Measurements from ENCODE around the gene SPEM2. TPM values are rescaled to one million over a fixed set of nuclear protein-coding genes. Genes with fewer than 3 reads are reported as not detected.

SPEM2 gene
- total RNA-seq, 1 experiment from 2014 or later = not detected

DNA sequence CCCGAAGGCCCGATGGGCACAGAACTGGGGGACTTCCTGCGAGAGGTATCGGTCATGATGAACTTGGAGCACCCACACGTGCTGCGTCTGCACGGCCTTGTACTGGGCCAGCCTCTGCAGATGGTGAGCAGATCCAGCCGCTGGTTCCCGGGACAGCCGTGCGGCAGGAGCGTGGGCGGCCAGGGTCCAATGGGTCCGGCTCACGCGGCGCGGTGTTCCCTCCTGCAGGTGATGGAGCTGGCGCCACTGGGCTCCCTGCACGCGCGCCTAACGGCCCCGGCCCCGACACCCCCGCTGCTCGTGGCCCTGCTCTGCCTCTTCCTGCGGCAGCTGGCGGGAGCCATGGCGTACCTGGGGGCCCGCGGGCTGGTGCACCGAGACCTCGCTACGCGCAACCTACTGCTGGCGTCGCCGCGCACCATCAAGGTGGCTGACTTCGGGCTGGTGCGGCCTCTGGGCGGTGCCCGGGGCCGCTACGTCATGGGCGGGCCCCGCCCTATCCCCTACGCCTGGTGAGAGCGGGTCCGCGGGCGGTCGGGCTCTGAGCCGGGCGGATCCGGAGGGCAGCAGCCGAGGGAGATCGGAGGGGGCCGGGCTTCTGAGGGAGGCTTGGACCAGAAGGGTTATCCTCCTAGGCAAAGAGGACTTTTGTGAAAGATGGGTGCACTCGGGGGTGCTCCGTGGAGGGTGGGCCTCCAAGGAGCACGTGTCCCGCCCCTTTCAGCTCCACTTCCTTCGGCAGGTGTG, 41.5 kb upstream of the SPEM2 start:
- Histone ChIP-seq H3K4me2 (ENCODE audit: low read length) (no peak overlapping the region), H3K27ac (ENCODE audit: low read length) (no peak overlapping the region), H3K4me1 (ENCODE audit: insufficient read depth, low read length) (peaks cover 6% of the 10 kb centered on the region; the same call in 1 of the 2 replicates), H3K36me3 (ENCODE audit: low read depth, low read length) (no peaks in the 10 kb centered on the region), H3K9ac (ENCODE audit: low read length) (no peak overlapping the region), H3K4me3 (ENCODE audit: low read length) (no peak overlapping the region), H3K79me2 (ENCODE audit: low read length) (peaks cover 4% of the 10 kb centered on the region; the same call in 1 of the 2 replicates), H4K20me1 (ENCODE audit: low read length) (no peaks in the 10 kb centered on the region), H3K27me3 (ENCODE audit: low read length) (no peaks in the 10 kb centered on the region), H3K9me2 (replicated peaks; ENCODE audit: low read length) (no peaks in the 10 kb centered on the region), H3K9me3 (ENCODE audit: low read length) (no peaks in the 10 kb centered on the region), H3F3A (ENCODE audit: low read length, unreplicated experiment) (no peaks in the 10 kb centered on the region), H2AFZ (ENCODE audit: low read length) (no peak overlapping the region)
- POLR2A ChIA-PET (ENCODE audit: unreplicated experiment) = no interaction called here
- no peak for ATAC-seq
- intact Hi-C loops (cut with micrococcal nuclease) = no loop called here
- CTCF ChIA-PET = no interaction called here
- DNase-seq = no peak
- no TSS peak for BruUV-seq (replicated peaks)
- TF ChIP-seq, protein P1, sequence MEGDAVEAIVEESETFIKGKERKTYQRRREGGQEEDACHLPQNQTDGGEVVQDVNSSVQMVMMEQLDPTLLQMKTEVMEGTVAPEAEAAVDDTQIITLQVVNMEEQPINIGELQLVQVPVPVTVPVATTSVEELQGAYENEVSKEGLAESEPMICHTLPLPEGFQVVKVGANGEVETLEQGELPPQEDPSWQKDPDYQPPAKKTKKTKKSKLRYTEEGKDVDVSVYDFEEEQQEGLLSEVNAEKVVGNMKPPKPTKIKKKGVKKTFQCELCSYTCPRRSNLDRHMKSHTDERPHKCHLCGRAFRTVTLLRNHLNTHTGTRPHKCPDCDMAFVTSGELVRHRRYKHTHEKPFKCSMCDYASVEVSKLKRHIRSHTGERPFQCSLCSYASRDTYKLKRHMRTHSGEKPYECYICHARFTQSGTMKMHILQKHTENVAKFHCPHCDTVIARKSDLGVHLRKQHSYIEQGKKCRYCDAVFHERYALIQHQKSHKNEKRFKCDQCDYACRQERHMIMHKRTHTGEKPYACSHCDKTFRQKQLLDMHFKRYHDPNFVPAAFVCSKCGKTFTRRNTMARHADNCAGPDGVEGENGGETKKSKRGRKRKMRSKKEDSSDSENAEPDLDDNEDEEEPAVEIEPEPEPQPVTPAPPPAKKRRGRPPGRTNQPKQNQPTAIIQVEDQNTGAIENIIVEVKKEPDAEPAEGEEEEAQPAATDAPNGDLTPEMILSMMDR (conservative IDR thresholded peaks at IDR 0.05; ENCODE audit: low read depth, low read length) = no peak
- no peak for TF ChIP-seq EZH2phosphoT487 (IDR thresholded peaks at IDR 0.05; ENCODE audit: borderline replicate concordance, low read length)
- no peak for TF ChIP-seq EZH2 (IDR thresholded peaks at IDR 0.05; ENCODE audit: low read length, unreplicated experiment)

DNA sequence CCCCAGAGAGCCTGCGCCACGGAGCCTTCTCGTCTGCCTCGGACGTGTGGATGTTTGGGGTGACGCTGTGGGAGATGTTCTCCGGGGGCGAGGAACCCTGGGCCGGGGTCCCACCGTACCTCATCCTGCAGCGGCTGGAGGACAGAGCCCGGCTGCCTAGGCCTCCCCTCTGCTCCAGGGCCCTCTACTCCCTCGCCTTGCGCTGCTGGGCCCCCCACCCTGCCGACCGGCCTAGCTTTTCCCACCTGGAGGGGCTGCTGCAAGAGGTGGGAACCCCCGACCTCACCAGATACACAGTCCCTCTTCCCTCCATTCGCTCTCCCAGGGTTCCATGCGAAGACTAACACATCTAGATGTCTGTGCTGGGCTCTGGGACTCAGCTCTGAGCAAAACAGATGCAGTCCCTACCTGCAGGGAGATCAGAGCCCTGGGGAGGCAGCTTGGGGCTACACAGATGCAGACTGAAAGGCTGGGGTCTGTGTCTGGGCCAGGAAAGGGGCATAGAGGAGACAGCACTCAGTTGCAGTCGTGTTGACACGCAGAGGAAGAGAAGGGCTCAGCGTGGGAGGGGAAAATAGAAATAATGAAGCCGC, 40.8 kb upstream of the SPEM2 start:
- peaks cover 4% of the 10 kb centered on the region; the same call in 1 of the 2 replicates for H3K79me2 ChIP-seq (ENCODE audit: low read length)
- H3K36me3 ChIP-seq (ENCODE audit: low read depth, low read length) = no peaks in the 10 kb centered on the region
- H4K20me1 ChIP-seq (ENCODE audit: low read length) = no peaks in the 10 kb centered on the region
- TF ChIP-seq, protein P1 (conservative IDR thresholded peaks at IDR 0.05; ENCODE audit: low read depth, low read length) = no peak
- no peak for TF ChIP-seq EZH2phosphoT487 (IDR thresholded peaks at IDR 0.05; ENCODE audit: borderline replicate concordance, low read length)
- no peak for TF ChIP-seq EZH2 (IDR thresholded peaks at IDR 0.05; ENCODE audit: low read length, unreplicated experiment)
- H3K27me3 ChIP-seq (ENCODE audit: low read length) = no peaks in the 10 kb centered on the region
- no peak overlapping the region for H2AFZ ChIP-seq (ENCODE audit: low read length)
- ChIA-PET CTCF (no interaction called here), POLR2A (ENCODE audit: unreplicated experiment) (no interaction called here)
- H3K4me2 ChIP-seq (ENCODE audit: low read length) = no peak overlapping the region
- H3K4me1 ChIP-seq (ENCODE audit: insufficient read depth, low read length) = peaks cover 6% of the 10 kb centered on the region; the same call in 1 of the 2 replicates
- no peak for DNase-seq
- H3K9ac ChIP-seq (ENCODE audit: low read length) = no peak overlapping the region
- H3F3A ChIP-seq (ENCODE audit: low read length, unreplicated experiment) = no peaks in the 10 kb centered on the region
- ATAC-seq = no peak
- BruUV-seq (replicated peaks) = no TSS peak
- no peaks in the 10 kb centered on the region for H3K9me2 ChIP-seq (replicated peaks; ENCODE audit: low read length)
- intact Hi-C loops (cut with micrococcal nuclease) = no loop called here
- H3K4me3 ChIP-seq (ENCODE audit: low read length) = no peak overlapping the region
- H3K9me3 ChIP-seq (ENCODE audit: low read length) = no peaks in the 10 kb centered on the region
- no peak overlapping the region for H3K27ac ChIP-seq (ENCODE audit: low read length)

DNA sequence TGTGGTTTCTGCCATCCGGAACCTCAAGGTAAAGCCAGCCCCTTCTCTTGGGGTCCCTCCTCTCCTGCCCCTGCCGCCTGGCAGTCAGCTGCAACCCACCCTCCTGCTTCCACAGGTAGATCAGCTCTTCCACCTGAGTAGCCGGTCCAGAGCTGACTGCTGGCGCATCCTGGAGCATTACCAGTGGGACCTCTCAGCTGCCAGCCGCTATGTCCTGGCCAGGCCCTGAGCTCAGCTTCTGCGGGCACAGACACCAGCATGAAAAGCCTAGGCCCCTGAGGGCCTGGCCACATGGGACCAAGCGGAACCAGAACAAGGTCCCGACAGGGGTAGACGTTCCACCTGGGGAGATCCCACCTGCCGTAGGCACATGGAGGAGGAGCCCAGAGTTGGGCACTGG, 36.6 kb upstream of the SPEM2 start:
- Histone ChIP-seq H3K9me3 (ENCODE audit: low read length) (no peaks in the 10 kb centered on the region), H3K36me3 (ENCODE audit: low read depth, low read length) (no peaks in the 10 kb centered on the region; the same call in 1 of the 2 replicates), H3K27me3 (ENCODE audit: low read length) (no peaks in the 10 kb centered on the region), H3K27ac (ENCODE audit: low read length) (no peak overlapping the region), H3K9me2 (replicated peaks; ENCODE audit: low read length) (no peaks in the 10 kb centered on the region), H3K4me3 (ENCODE audit: low read length) (no peak overlapping the region), H2AFZ (ENCODE audit: low read length) (no peak overlapping the region), H3K79me2 (ENCODE audit: low read length) (peaks cover 11% of the 10 kb centered on the region), H3K4me1 (ENCODE audit: insufficient read depth, low read length) (no peaks in the 10 kb centered on the region), H4K20me1 (ENCODE audit: low read length) (no peaks in the 10 kb centered on the region), H3F3A (ENCODE audit: low read length, unreplicated experiment) (no peaks in the 10 kb centered on the region), H3K4me2 (ENCODE audit: low read length) (no peak overlapping the region), H3K9ac (ENCODE audit: low read length) (no peak overlapping the region)
- BruUV-seq (replicated peaks) = no TSS peak
- DNase-seq (no peak), ATAC-seq (no peak)
- ChIA-PET POLR2A (ENCODE audit: unreplicated experiment) (no interaction called here), CTCF (no interaction called here)
- intact Hi-C loops (cut with micrococcal nuclease) = no loop called here
- TF ChIP-seq EZH2phosphoT487 (IDR thresholded peaks at IDR 0.05; ENCODE audit: borderline replicate concordance, low read length) (no peak), EZH2 (IDR thresholded peaks at IDR 0.05; ENCODE audit: low read length, unreplicated experiment) (no peak)
